HG02840 (cell line): Measurements from ENCODE around the gene IL17RD.
"Not testable (repeated sequence)": the region's sequence is repeated elsewhere in the genome, so short reads cannot be mapped to it uniquely, and the experiment has no call there.

Source experiments
- ATAC-seq: cut with Tn5 transposase; IDR thresholded peaks from one replicate; pipeline ENCODE4 v1.9.1; 2021; ENCODE audit warnings: mild to moderate bottlenecking, moderate library complexity, moderate number of reproducible peaks; ENCODE audit not compliant: unreplicated experiment, low FRiP score

Gene IL17RD

DNA sequence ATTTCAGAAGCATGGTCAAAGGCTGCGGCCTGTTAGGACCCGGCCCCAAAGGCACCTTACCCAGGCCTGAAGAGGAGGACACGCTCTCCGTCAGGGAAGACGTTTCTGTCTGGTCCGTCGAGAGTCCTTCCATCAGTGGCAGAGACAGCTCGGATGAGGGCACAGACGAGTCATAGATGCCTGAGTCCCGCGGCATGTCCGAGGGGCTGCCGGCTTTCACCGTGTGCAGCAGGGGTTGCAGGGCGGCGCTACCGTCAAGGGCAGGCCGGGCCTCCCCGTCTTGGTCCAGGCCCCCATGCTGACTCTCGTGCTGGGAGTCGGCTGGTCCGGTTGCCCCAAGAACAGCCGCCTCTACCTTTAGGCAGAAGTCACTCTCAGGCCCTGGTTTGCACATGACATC lies 67.6 kb downstream of the IL17RD start:
- ATAC-seq: no peak

GRCh38 chr3:57095363-57095762 lies 69.8 kb downstream of the IL17RD start:
- ATAC-seq: no peak

- ATAC-seq: no peak
These were observed 70.6 kb downstream of the IL17RD start for GRCh38 chr3:57094575-57094974.

GRCh38 chr3:57093971-57094535 lies 71.1 kb downstream of the IL17RD start:
- no peak for ATAC-seq

DNA sequence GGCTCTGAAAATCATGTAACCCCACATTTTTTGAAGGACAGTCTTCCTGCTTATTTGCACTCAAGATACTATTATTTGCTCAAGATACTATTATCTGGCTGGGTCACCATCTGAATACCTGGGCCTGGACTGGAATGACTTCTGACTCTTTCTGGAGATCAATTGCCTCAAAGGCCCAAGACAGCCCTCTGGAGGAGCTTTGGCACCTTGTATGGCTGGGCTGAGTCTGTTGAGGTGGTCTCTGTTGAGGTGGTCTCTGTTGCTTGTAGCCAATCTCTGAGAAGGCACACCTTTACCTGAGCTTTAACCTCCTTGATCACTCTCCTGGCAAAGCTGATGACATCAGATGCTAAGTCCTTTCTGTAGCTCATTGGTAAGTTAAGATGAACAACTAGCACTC lies 71.7 kb downstream of the IL17RD start:
- no peak for ATAC-seq

- no peak for ATAC-seq
These were observed 73.5 kb downstream of the IL17RD start for GRCh38 chr3:57091521-57092273.

- no peak for ATAC-seq
These were observed 76.1 kb downstream of the IL17RD start for GRCh38 chr3:57089043-57089442.

GRCh38 chr3:57088503-57088902 lies 76.7 kb downstream of the IL17RD start:
- ATAC-seq: no peak

DNA sequence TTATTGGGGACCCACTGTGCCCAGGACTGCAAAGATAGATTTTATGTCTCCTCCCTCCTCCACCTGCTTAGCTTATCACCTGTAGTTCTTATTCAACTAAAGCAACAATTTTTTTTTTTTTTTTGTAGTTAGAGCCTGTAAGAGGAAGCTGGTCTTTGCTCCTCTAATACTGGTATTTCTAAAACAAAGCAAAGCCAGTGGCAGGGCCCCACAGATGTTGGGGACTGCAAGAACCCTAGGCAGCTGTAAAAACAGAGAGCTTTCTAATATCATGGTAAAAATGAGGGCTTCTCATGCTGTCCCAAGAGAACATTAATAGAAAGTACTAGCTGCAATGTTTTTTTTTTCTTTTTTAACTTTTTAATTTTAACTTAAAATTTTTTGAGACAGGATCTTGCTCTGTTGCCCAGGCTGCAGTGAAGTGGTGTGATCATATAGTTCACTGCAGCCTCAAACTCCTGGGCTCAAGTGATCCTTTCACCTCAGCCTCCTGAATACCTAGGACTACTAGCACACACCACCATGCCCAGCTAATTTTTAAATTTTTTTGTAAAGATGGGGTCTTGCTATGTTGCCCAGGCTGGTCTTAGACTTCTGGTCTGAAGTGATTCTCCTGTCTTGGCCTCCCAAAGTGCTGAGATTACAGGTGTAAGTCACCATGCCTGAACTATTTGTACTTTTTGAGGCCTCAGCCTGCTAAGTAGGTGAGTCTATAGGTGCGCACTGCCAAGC lies 77.6 kb downstream of the IL17RD start:
- ATAC-seq: no peak

DNA sequence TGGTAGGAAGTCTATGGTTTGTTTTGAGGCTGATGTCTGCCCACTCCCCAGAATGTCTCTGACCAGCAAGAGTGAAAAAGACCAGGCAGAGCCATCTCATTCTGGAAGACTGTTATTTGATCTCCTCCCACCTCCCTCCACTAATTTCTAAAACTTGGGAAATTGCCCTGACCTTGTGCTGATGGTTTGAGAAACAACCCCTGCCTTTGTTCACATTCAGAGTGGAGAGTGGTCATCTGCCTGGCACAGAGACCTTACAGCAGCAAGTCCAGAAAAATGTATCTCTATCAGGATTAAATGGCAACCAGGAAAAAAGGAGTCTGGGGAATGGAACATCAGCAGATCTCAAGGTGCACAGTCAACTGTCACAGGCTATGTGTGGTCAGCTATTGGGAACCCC lies 79.0 kb downstream of the IL17RD start:
- no peak for ATAC-seq

DNA sequence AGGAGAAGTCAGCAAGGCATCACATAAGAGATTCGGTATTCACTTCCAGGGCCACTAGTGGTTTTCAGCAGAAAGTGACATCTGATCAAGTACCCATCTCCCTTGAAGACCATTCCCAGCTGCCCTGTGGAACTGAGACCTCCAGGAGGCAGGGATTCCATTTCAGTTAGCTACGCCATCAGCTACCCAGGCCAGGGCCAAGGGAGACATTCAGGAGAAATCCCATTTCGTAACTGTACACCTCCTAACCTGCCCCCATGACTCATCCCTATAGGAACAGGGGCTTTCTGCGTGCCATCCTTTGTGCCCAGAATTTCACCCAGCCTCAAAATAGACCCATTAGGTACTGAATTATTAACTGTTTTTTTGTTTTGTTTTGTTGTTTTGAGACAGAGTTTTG lies 79.9 kb downstream of the IL17RD start:
- no peak for ATAC-seq

DNA sequence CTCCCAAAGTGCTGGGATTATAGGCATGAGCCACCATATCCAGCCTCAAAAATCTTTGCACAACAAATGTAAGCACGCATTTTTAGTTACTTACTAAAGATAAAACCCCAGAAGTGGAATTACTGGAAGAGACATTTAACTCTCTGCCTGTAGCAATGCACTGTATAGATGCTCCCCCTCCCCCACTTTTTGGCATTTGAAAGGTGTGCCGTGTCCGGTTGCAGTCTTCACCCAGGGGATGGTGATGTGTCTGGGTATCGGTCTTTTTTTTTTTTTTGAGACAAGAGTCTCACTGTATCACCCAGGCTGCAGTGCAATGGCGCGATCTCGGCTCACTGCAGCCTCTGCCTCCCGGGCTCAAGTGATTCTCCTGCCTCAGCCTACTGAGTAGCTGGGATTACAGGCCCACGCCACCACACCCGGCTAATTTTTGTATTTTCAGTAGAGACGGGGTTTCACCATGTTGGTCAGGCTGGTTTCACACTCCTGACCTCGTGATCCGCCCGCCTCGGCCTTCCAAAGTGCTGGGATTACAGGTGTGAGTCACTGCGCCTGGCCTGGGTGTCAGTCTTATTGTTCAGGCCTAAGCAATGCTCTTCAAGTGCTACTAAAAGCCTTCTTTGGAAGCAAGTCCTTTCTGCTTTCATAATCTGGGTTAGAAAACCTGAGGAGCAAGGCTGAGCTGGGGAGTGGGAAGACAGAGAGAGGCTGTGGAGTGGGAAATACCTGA lies 81.7 kb downstream of the IL17RD start:
- not testable (repeated sequence) for ATAC-seq

DNA sequence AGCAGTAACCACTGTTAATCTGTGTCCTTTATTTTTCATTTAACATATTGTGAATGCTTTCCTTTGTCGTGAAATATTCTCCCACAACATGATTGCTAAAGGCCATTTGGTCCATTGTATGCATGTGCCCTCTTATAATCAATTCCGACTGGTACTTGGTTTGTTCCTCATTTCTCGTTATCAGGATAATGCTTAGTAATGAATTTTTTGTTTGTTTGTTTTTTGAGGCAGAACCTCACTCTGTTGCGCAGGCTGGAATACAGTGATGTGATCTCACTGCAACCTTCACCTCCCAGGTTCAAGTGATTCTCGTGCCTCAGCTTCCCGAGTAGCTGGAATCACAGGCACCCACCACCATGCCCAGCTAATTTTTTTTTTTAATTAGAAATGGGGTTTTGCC lies 82.7 kb downstream of the IL17RD start:
- no peak for ATAC-seq

DNA sequence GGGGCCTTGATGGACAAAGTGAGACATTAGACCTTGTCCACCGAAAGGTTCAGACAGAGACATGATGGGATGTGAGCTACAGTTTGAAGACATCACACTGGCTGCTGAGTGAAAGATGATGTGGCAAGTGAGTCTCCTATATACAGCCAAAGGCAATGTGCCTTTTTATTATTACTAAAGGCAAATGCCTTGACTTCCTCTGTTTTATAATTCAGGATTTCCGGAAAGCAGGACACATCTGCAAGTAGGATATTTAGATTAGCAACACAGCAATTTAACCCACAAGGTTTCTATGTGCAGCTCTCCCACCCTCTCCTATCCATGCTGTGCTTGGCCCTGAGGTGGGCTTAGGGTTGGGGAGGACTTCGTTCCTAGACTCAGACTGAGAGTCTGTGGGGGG lies 84.0 kb downstream of the IL17RD start:
- ATAC-seq: no peak

DNA sequence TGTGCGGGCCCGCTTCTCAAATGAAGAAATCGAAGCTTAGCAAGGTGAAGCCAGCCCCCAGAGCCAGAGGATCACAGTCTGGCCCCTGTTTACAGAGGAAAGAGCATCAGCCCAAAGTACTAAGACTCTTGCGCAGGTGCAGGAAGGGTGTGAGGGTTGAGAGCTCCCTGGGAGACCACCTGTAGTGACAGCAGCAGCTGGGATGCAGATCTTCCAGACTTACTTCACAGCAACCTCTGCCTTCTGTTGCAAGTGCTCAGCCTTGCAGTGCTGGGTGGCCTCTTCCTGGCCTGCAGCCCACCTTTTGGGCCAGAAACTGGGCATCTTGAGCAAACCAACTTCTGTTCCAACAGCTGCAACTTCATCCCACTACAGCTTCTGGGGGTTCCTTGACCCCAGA lies 85.0 kb downstream of the IL17RD start:
- no peak for ATAC-seq

DNA sequence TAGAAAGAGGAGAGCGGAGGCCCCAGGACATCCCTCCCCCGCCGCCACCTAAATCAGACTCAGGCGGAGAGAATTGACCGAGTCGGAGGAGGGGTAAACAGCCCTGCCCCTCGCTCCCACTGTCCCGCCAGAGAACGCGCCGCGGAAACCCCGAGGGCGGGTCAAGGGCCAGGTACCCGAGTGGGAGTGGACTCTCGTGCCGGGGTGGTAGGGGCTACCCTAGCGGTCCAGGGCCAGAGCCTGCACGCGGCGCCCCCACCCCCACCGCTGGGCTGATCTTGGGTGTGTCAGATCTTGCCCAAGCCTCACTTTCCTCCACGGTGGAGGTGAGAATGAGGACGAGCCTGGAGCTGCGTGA lies 85.7 kb downstream of the IL17RD start:
- ATAC-seq: no peak

- no peak for ATAC-seq
These were observed 86.3 kb downstream of the IL17RD start for GRCh38 chr3:57078635-57079473.

DNA sequence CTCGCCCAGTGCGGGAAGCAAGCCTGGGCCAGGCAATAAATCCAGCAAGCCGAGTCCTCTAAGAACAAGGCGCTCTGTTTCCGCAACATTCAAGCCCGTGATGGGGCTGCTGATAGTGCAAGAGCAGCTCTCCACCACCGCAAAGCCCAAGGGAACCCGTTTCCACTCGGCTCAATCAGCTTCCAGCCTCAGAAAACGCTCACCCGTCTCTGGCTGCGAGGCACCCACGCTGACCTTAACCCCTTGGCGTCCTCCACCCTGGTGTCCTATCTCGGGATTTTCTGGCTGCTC lies 86.9 kb downstream of the IL17RD start:
- no peak for ATAC-seq

DNA sequence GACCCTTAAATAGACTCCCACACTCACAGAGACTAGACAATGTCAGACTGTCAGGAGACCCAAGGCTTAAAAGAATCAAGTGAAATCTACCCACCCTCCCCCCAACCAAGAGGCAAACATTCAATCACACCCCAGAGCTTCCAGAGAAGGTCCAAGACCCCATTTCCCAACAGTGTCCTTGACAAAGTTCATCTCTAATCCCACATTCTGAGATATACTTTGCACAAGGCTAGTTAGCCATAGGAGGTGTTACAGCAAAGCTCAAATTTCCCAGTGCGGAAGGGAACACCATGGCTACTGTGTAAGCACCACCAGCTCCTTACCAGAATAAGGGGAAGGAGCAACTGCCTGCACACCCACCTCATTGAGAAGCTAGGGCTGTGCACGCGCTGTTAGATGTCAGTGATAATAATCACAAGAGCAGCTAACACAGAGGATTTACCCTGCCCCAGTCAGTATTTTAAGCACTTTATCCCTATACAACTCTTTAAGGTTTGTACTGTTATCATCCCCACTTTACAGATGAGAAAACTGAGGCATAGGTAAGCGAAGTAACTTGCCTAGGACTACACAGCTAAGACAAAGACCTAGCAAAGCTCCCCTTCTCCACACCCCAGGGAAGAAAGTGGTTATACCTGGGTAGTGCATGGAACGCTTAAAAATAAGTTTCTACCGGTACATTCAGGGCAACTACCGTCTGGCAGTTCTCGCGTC lies 87.4 kb downstream of the IL17RD start:
- no peak for ATAC-seq

DNA sequence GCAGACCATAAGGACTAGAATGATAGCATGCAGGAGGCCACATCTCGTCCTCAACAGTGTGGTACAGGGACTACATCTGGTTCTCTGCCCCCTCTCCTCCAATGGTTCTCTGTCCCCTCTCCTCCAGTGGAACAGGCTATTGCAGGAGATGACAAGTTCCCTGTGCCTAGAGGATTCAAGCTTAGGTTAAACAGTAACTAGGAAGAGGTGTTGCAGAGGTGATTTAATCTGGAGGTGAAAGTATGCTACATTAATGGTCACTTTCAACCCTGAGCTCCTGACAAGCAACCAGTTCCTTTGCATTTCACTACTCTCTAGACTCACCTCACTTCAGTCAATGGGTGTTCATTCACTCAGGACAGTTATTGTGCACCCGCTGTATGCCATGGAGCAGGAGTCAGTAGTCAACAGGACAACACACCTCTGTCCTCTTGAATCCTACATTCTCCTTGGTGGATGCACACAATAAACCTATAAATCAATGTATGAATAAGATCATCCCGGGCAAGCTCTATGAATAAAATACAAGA lies 88.7 kb downstream of the IL17RD start:
- no peak for ATAC-seq
